GM12878 (cell line): ENCODE measurements around the gene ARHGAP12. TPM values are rescaled to one million over a fixed set of nuclear protein-coding genes. Genes with fewer than 3 reads are reported as not detected.

Experiments
- ATAC-seq: fragments of 200-7000 bp; cut with Tn5 transposase; 3 replicates; pipeline ENCODE4 v1.9.1; 2020; ENCODE audit warnings: mild to moderate bottlenecking, moderate library complexity
- BruUV-seq: library from RNA; stranded (reverse); fragments of 400-500 nt; replicated peaks from 2 replicates; lab custom pipeline; 2021; lab: Mats Ljungman, UMichigan
- CTCF ChIA-PET: fragments of 300-600 bp; sonication (Branson Sonifier 250); formaldehyde crosslinking; extraction: SDS; loops from one replicate; lab custom pipeline; 2021; ENCODE audit warnings: inconsistent platforms; lab: Yijun Ruan, JAX
- POLR2A ChIA-PET: fragments of 350-600 bp; formaldehyde crosslinking; extraction: SDS; loops from one replicate; lab custom pipeline; 2021; ENCODE audit warnings: inconsistent platforms; lab: Charles Lee
- RAD21 ChIA-PET: fragments of 300-600 bp; sonication (Branson Sonifier 250); formaldehyde crosslinking; loops from one replicate; lab custom pipeline; 2023; ENCODE audit warnings: antibody characterized with exemption; ENCODE audit not compliant: unreplicated experiment; lab: Charles Lee
- SMC1A ChIA-PET: fragments of 300-600 bp; sonication (Branson Sonifier 250); formaldehyde crosslinking; loops from one replicate; lab custom pipeline; 2023; ENCODE audit not compliant: unreplicated experiment, uncharacterized antibody; lab: Charles Lee
- DNase-seq: peaks from one replicate; pipeline ENCODE4 v3.0.0-alpha.2; 2011; ENCODE audit warnings: low read depth, low spot score
- FAIRE-seq: peaks from 3 replicates; lab custom pipeline; 2011; peaks lifted over from hg19 to GRCh38; lab: Jason Lieb, UNC
- H2AFZ ChIP-seq: 2 replicates; pipeline ENCODE4 v1.6.0; 2011; ENCODE audit warnings: low read depth, low read length, control low read depth; ENCODE audit not compliant: control insufficient read depth
- H3K27ac ChIP-seq: 2 replicates; pipeline ENCODE4 v1.5.1; 2011; ENCODE audit warnings: control low read depth; ENCODE audit not compliant: control insufficient read depth, insufficient read depth
- H3K27me3 ChIP-seq, 2 experiments: replicated peaks in 1 of 2; 2 replicates each; pipeline versions ENCODE4 v1.6.0 to v1.6.1; 2011; ENCODE audit warnings: low read length in 1 of 2; ENCODE audit not compliant: control insufficient read depth in 2 of 2, insufficient read depth in 2 of 2
- H3K36me3 ChIP-seq, 2 experiments: 2 replicates each; pipeline ENCODE4 v1.5.1; 2011; ENCODE audit warnings: low read length in 1 of 2; ENCODE audit not compliant: control insufficient read depth in 2 of 2, insufficient read depth in 2 of 2
- H3K4me1 ChIP-seq: 2 replicates; pipeline ENCODE4 v1.6.1; 2011; ENCODE audit warnings: mild to moderate bottlenecking, low read length, moderate library complexity, mixed read lengths; ENCODE audit not compliant: control insufficient read depth, insufficient read depth
- H3K4me2 ChIP-seq: 2 replicates; pipeline ENCODE4 v1.6.0; 2011; ENCODE audit warnings: control low read depth; ENCODE audit not compliant: control insufficient read depth, insufficient read depth
- H3K4me3 ChIP-seq: fragments of 200-600 bp; sonication (generic); 2 replicates; pipeline ENCODE4 v1.5.1; 2016
- H3K79me2 ChIP-seq: 2 replicates; pipeline ENCODE4 v1.6.0; 2011; ENCODE audit warnings: low read length; ENCODE audit not compliant: control insufficient read depth, insufficient read depth
- H3K9ac ChIP-seq: 2 replicates; pipeline ENCODE4 v1.8.0; 2011; ENCODE audit warnings: low read length, control low read depth, mixed read lengths; ENCODE audit not compliant: control insufficient read depth, insufficient read depth
- H3K9me3 ChIP-seq: replicated peaks from 3 replicates; pipeline ENCODE4 v1.5.1; 2011; ENCODE audit warnings: mild to moderate bottlenecking, low read length; ENCODE audit not compliant: control insufficient read depth, insufficient read depth
- H4K20me1 ChIP-seq: 2 replicates; pipeline ENCODE4 v1.6.0; 2011; ENCODE audit not compliant: control insufficient read depth, insufficient read depth
- BACH1 ChIP-seq: fragments of 450-650 bp; IDR thresholded peaks from 2 replicates; pipeline ENCODE4 v1.6.1; 2017; ENCODE audit warnings: mild to moderate bottlenecking, borderline replicate concordance
- CREB1 ChIP-seq: IDR thresholded peaks from 2 replicates; pipeline ENCODE4 v1.6.1; 2012; ENCODE audit warnings: low read depth, mild to moderate bottlenecking, inconsistent platforms
- E2F4 ChIP-seq: IDR thresholded peaks from 2 replicates; pipeline ENCODE4 v1.6.1; 2012; ENCODE audit warnings: low read depth, low read length, improper control_type of control experiment
- E2F8 ChIP-seq: fragments of 450-650 bp; IDR thresholded peaks from 2 replicates; pipeline ENCODE4 v1.6.1; 2018; ENCODE audit warnings: mild to moderate bottlenecking, low read depth, moderate library complexity; ENCODE audit not compliant: partially characterized antibody
- PRDM15 ChIP-seq: fragments of 450-650 bp; formaldehyde crosslinking; IDR thresholded peaks from 2 replicates; pipeline ENCODE4 v1.4.0; 2020; ENCODE audit warnings: mild to moderate bottlenecking, moderate library complexity
- RB1 ChIP-seq: fragments of 450-650 bp; formaldehyde crosslinking; IDR thresholded peaks from 2 replicates; pipeline ENCODE4 v1.6.1; 2017; ENCODE audit warnings: mild to moderate bottlenecking, borderline replicate concordance
- in situ Hi-C: fragments of 300-500 bp; cut with MboI; formaldehyde crosslinking; loops from 9 replicates; pipeline ENCODE4 v1.14.3; 2018; ENCODE audit warnings: mixed read lengths
- intact Hi-C: fragments of 100-400 bp; cut with micrococcal nuclease; formaldehyde crosslinking; loops from one replicate; pipeline ENCODE4 v1.14.2; 2022; ENCODE audit not compliant: unreplicated experiment
- polyA plus RNA-seq, 11 experiments: library from polyadenylated mRNA; depleted of rRNA in 4 of 11; unstranded in 6 of 11; stranded (reverse) in 5 of 11; fragments of >200 nt; fragmentation: Nextera tagmentation in 4 of 11; fragmentation: Illumina TruSeq in 1 of 11; extraction: Ambion mirVana in 4 of 11; extraction: Trizol in 1 of 11; gene quantifications; 1 replicate in 1 of 11; 2 replicates in 10 of 11; pipeline versions ENCODE4 v1.2.1 to v1.2.3, GENCODE V29; 2011 to 2016; ENCODE audit warnings: inconsistent platforms in 2 of 11, missing spikeins in 2 of 11, low read depth in 1 of 11
- total RNA-seq, 4 experiments: library from RNA; depleted of rRNA in 3 of 4; stranded (reverse); fragments of >200 nt in 3 of 4; fragmentation: Illumina TruSeq in 1 of 4; extraction: Trizol in 1 of 4; gene quantifications; 2 replicates each; pipeline versions ENCODE4 v1.2.1 to v1.2.3, GENCODE V29; 2013 to 2021

The ARHGAP12 gene
- total and polyA plus RNA-seq, 10 of the 15 experiments (the other 5 are each of a cell fraction or from before 2014, with no cell fraction given) = 5.4 to 15.6 (median 8.5) TPM

GRCh38 chr10:31820096-31820495, 108.5 kb downstream of the ARHGAP12 start:
- no TSS peak for BruUV-seq
- Histone ChIP-seq H3K79me2 (no peaks in the 10 kb centered on the region), H3K4me3 (no peak overlapping the region), H3K9me3 (no peaks in the 10 kb centered on the region), H3K4me1 (no peaks in the 10 kb centered on the region), H3K27ac (no peak overlapping the region), H4K20me1 (no peaks in the 10 kb centered on the region), H3K9ac (no peak overlapping the region), H3K4me2 (no peak overlapping the region), H2AFZ (no peak overlapping the region), H3K36me3 (0 out of 4 replicates have a peak, but pooled peaks cover 0 to 2% of the 10 kb centered on the region in 2 experiments), H3K27me3 (no peaks in the 10 kb centered on the region)
- RAD21 ChIA-PET = no interaction called here
- intact Hi-C loops (no loop called here), in situ Hi-C loops (no loop called here)
- TF ChIP-seq BACH1 (no peak), RB1 (no peak), CREB1 (no peak), E2F8 (no peak), E2F4 (no peak), PRDM15 (CRISPR knock-in tag) (no peak)
- ATAC-seq = no peak
- SMC1A ChIA-PET = no interaction called here
- POLR2A ChIA-PET = no interaction called here
- no peak for FAIRE-seq
- CTCF ChIA-PET = interaction anchor here (1.2 to 2.0 kb wide), 2 partner anchors 10 to 15 kb away, joined by 4 read pairs; no protein-coding TSS in a partner anchor
- no peak for DNase-seq
